ENCODE measurements around the gene DYTN.

DNA sequence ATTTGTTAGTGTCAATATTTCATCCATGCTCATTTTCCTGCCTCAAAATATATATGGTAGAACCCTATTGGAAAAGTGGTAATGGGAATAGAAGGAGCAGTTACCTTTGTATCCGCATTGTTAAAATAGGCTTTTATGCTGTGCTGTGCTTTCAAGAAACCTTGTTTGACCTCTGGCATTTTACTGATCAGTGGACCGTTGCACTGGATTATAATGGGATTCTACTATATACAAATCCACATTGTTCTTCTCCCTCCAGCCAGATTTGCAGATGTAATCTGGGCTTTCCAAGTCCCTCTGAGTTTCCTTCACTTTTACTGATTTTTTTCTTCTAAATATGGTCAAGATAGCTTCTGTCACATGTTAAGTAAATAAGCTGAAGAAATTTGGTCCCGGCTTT is 99.2 kb downstream of the DYTN start:
- TF ChIP-seq, protein P1, sequence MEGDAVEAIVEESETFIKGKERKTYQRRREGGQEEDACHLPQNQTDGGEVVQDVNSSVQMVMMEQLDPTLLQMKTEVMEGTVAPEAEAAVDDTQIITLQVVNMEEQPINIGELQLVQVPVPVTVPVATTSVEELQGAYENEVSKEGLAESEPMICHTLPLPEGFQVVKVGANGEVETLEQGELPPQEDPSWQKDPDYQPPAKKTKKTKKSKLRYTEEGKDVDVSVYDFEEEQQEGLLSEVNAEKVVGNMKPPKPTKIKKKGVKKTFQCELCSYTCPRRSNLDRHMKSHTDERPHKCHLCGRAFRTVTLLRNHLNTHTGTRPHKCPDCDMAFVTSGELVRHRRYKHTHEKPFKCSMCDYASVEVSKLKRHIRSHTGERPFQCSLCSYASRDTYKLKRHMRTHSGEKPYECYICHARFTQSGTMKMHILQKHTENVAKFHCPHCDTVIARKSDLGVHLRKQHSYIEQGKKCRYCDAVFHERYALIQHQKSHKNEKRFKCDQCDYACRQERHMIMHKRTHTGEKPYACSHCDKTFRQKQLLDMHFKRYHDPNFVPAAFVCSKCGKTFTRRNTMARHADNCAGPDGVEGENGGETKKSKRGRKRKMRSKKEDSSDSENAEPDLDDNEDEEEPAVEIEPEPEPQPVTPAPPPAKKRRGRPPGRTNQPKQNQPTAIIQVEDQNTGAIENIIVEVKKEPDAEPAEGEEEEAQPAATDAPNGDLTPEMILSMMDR (IDR thresholded peaks at IDR 0.05): no peak
- TF ChIP-seq EP300 (IDR thresholded peaks at IDR 0.05): no peak

Data from tibial nerve (tissue), 4 donors.